ENCODE results near the gene CFAP97D2. TPM values are rescaled to one million over a fixed set of nuclear protein-coding genes. Genes with fewer than 3 reads are reported as not detected.

Gene CFAP97D2
- not detected in 2 replicates for total RNA-seq

DNA sequence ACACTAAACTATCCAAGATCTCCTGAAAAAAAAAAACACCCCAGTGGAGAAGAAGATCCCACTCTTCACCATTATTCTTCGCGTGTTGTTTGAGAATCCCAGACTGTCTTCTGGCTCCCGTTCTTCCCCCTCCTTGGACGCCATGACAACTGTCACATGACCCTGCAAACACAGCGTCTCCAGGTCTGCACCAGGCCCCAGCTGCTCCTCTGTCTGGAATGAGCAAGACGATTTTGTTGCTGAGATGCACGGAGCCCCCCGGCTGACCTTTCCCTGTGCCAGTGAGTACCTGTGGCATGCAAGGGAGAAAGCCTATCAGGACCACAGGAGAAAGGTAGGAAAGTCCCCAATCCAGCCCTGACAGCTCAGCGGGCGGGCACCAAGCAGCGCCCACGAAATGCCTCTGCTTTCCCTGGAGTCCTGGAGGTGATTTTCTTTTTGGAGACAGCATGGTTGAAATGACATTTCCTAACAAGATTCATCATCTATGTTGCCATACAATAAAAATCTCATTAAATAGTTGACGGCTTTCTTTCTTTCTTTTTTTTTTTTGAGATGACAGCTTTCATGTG lies at the start of gene CFAP97D2:
Gene CFAP97D2, plus strand, starts transcription at position 171 of the 572 bp plus-strand sequence. Its CDS starts 74 bp downstream, at position 245.

DNA sequence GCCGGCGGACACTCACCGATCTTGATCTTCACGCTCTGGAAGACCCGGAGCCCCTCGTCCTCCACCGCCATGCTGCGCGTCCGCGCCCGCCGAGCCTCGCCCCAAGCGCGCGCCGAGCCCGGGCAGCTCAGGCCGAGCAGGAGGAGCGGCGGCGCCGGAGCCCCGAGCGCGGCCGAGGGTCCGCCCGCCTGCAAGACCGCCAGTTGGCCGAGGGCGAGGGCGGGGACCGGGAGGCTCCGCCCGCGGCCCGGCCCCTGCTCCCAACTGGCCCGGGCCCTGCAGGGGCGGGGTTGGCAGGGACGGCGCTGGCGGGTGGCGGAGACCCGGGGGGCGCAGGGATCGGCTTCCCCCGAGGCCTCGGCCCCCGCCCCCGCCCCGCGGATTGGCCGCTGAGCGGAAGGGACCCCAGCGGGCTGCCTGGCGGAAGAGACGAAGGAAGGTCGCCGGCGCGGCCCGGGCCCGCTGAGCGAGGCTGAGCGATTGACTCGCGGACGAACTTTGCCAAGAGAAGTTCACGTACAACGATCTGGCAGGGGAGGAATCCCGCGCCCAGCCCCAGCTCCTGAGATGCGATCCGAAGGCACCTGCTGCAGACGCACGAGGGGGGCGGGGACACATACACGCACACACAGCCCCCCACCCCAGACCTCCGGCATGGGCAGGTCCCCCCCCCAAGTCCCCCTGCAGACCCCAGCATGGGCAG lies 46.5 kb upstream of the CFAP97D2 start, which contains the start of gene RASA3:
Gene RASA3, minus strand, starts transcription at position 205 of the 703 bp plus-strand sequence. Its CDS starts 134 bp downstream, at position 71.

DNA sequence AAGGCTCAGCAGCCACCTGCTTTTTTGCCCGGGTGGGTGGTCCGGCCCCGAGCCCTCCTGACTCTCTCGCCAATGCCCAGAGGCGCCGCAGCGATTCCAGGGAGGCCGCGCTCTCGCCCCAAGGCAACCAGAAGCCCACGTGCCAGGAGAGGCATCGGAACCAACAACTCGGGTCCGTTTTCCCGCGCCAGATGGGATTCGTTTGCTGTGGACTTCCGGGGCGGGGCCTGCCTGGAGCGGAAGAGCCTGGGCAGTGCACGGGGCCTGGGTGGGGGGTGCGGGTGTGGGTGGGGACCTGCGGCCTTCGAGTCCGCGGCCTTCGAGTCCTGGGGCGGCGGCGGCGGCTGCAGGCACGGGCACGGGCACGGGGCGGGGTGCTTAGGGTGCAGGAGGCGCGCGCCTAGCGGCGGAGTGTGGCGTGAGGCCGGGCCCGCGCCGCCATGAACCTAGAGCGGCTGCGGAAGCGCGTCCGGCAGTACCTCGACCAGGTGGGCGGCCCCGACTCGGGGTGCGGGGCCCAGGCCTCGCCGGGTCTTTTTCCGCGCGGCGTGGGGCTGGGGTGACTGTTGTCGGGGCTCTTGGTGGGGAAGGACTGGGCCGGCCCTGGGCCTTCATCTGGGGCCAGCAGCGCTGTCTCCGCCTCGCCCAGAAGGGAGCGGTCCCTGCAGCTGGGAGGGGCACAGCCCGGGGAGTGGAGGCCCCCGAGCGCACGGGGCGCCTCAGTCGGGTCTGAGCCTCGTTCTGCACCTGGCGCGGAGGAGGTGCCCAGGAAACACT lies 55.8 kb downstream of the CFAP97D2 start, which contains the start of gene CDC16:
Gene CDC16, plus strand, starts transcription at position 253 of the 777 bp plus-strand sequence. Its CDS starts 188 bp downstream, at position 441.

Other genes with a start within 250 kb of the CFAP97D2 start
- under 0.01 TPM in 1 of 2 replicates, not detected in the other for gene C13orf46, start 205.2 kb upstream of the CFAP97D2 start, total RNA-seq
- gene RASA3, start 46.6 kb upstream of the CFAP97D2 start, total RNA-seq, result 33.3 and 38.9 TPM in 2 replicates
- 21.9 and 28.2 TPM in 2 replicates for gene CDC16, start 55.6 kb downstream of the CFAP97D2 start, total RNA-seq
- 9.9 and 11.2 TPM in 2 replicates for gene UPF3A, start 102.3 kb downstream of the CFAP97D2 start, total RNA-seq
- gene CHAMP1, start 135.2 kb downstream of the CFAP97D2 start, total RNA-seq, result 21.5 and 30.6 TPM in 2 replicates